Measurements from ENCODE around the gene SETD2.
"Not testable (repeated sequence)": the region's sequence is repeated elsewhere in the genome, so short reads cannot be mapped to it uniquely, and the experiment has no call there.

The SETD2 gene

DNA sequence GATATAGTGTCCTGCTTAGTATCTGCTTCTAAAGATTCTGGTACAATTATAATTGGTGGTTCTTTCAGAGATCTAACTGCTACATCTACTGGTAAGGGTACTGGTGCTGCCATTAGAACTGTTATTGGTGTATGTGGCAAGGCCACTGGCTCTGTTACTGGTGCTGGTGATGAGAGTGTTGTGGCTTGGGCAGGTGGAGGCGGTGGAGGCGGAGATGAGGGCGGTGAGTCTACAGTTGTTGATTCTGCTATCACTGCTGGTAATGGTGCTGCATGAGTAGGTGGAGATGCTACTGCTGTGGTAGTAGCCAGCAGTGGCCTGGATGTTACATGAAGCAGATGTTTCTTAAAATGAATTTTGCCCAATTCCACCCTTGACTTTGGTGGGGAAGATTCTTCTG, 40.1 kb downstream of the SETD2 start:
- TF ChIP-seq EZH2phosphoT487 (IDR thresholded peaks at IDR 0.05; ENCODE audit: low read depth), result no peak
- TF ChIP-seq, protein P1, sequence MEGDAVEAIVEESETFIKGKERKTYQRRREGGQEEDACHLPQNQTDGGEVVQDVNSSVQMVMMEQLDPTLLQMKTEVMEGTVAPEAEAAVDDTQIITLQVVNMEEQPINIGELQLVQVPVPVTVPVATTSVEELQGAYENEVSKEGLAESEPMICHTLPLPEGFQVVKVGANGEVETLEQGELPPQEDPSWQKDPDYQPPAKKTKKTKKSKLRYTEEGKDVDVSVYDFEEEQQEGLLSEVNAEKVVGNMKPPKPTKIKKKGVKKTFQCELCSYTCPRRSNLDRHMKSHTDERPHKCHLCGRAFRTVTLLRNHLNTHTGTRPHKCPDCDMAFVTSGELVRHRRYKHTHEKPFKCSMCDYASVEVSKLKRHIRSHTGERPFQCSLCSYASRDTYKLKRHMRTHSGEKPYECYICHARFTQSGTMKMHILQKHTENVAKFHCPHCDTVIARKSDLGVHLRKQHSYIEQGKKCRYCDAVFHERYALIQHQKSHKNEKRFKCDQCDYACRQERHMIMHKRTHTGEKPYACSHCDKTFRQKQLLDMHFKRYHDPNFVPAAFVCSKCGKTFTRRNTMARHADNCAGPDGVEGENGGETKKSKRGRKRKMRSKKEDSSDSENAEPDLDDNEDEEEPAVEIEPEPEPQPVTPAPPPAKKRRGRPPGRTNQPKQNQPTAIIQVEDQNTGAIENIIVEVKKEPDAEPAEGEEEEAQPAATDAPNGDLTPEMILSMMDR (IDR thresholded peaks at IDR 0.05; ENCODE audit: low read depth, low read length), result no peak
- Histone ChIP-seq H3K36me3 (replicated peaks; ENCODE audit: low read depth, low read length) (peaks cover 56% of the 10 kb centered on the region), H3K79me2 (ENCODE audit: low read length) (peaks cover 46% of the 10 kb centered on the region), H3K4me3 (ENCODE audit: low read length) (no peak overlapping the region), H3K9me3 (ENCODE audit: insufficient read depth, low read length) (no peaks in the 10 kb centered on the region), H2AFZ (ENCODE audit: low read depth, low read length) (no peak overlapping the region), H4K20me1 (ENCODE audit: insufficient read depth, low read length) (peaks cover 39% of the 10 kb centered on the region), H3K4me2 (ENCODE audit: low read length) (no peak overlapping the region), H3K4me1 (ENCODE audit: low read length) (no peaks in the 10 kb centered on the region), H3K27ac (ENCODE audit: low read length) (no peak overlapping the region), H3K9ac (ENCODE audit: low read length) (no peak overlapping the region), H3K27me3 (ENCODE audit: low read depth, low read length) (no peaks in the 10 kb centered on the region)

DNA sequence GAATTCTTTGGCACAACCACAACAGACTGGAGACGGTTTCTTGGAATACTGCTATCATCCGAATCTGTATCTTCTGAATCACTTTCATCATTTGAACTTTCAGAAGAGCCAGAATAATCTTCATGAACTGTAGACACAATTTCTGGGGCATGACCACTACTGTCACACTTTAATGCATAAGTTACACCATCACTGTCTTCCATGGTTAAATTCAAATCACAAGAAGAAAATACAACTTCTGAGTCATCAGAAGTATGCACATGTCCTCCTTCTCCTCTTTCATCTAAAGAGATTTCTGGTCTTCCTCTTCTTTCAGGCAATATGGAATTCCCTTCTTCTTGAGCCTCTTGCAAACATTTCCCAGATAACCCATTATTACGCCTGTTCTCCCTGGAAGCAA, 42.5 kb downstream of the SETD2 start:
- no peak overlapping the region for H2AFZ ChIP-seq (ENCODE audit: low read depth, low read length)
- H3K4me1 ChIP-seq (ENCODE audit: low read length), result no peaks in the 10 kb centered on the region
- no peaks in the 10 kb centered on the region for H3K27me3 ChIP-seq (ENCODE audit: low read depth, low read length)
- TF ChIP-seq, protein P1 (IDR thresholded peaks at IDR 0.05; ENCODE audit: low read depth, low read length), result no peak
- TF ChIP-seq EZH2phosphoT487 (IDR thresholded peaks at IDR 0.05; ENCODE audit: low read depth), result no peak
- no peaks in the 10 kb centered on the region for H3K9me3 ChIP-seq (ENCODE audit: insufficient read depth, low read length)
- H3K79me2 ChIP-seq (ENCODE audit: low read length), result peaks cover 22% of the 10 kb centered on the region
- peaks cover 20% of the 10 kb centered on the region for H4K20me1 ChIP-seq (ENCODE audit: insufficient read depth, low read length)
- no peak overlapping the region for H3K4me3 ChIP-seq (ENCODE audit: low read length)
- no peak overlapping the region for H3K9ac ChIP-seq (ENCODE audit: low read length)
- no peak overlapping the region for H3K4me2 ChIP-seq (ENCODE audit: low read length)
- H3K36me3 ChIP-seq (replicated peaks; ENCODE audit: low read depth, low read length), result peaks cover 59% of the 10 kb centered on the region
- H3K27ac ChIP-seq (ENCODE audit: low read length), result no peak overlapping the region

DNA sequence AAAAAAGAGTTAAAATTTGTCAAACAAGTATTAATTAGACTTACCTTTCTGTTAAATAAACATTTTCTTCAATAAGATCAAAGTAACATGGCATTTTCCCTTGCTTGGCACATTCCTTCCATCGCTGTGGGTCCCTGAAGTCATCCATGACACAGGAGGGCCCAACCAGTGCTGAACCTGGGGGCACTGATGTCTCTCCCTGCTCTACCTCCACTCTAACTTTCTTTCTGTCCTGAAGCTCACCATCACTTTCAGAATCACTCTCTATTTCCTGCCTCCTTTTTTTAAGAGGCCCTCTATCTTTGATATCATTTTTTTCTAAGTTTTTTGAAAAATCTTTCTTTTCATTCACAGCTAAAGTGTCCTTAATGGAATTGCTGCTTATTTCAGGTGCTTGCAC, 43.8 kb downstream of the SETD2 start:
- Histone ChIP-seq H3K4me2 (ENCODE audit: low read length) (no peak overlapping the region), H3K36me3 (replicated peaks; ENCODE audit: low read depth, low read length) (peaks cover 59% of the 10 kb centered on the region), H3K4me1 (ENCODE audit: low read length) (no peaks in the 10 kb centered on the region), H3K4me3 (ENCODE audit: low read length) (no peak overlapping the region), H3K79me2 (ENCODE audit: low read length) (peaks cover 10% of the 10 kb centered on the region), H3K27me3 (ENCODE audit: low read depth, low read length) (no peaks in the 10 kb centered on the region), H4K20me1 (ENCODE audit: insufficient read depth, low read length) (peaks cover 12% of the 10 kb centered on the region; the same call in 1 of the 2 replicates), H3K9me3 (ENCODE audit: insufficient read depth, low read length) (no peaks in the 10 kb centered on the region), H3K27ac (ENCODE audit: low read length) (no peak overlapping the region), H2AFZ (ENCODE audit: low read depth, low read length) (no peak overlapping the region), H3K9ac (ENCODE audit: low read length) (no peak overlapping the region)
- TF ChIP-seq, protein P1 (IDR thresholded peaks at IDR 0.05; ENCODE audit: low read depth, low read length), result no peak
- TF ChIP-seq EZH2phosphoT487 (IDR thresholded peaks at IDR 0.05; ENCODE audit: low read depth), result no peak

DNA sequence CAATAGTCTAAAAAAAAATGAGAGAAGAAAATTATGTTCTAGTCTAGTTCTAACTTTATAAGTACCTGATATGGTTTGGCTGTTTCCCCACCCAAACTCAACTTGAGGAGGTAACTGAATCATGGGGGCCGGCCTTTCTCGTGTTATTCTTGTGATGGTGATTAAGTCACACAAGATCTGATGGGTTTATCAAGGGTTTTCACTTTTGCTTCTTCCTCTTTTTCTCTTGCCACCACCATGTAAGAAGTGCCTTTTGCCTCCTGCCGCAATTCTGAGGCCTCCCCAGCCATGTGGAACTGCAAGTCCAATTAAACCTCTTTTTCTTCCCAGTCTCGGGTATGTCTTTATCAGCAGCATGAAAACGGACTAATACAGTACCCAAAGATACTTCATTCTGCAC, 44.5 kb downstream of the SETD2 start:
- H3K9me3 ChIP-seq (ENCODE audit: insufficient read depth, low read length); H3K4me1 ChIP-seq (ENCODE audit: low read length); H3K4me2 ChIP-seq (ENCODE audit: low read length); H3K4me3 ChIP-seq (ENCODE audit: low read length); H3K9ac ChIP-seq (ENCODE audit: low read length); H3K79me2 ChIP-seq (ENCODE audit: low read length); H3K27ac ChIP-seq (ENCODE audit: low read length); H2AFZ ChIP-seq (ENCODE audit: low read depth, low read length); H3K27me3 ChIP-seq (ENCODE audit: low read depth, low read length): not testable (repeated sequence)
- Histone ChIP-seq H3K36me3 (replicated peaks; ENCODE audit: low read depth, low read length) (peaks cover 60% of the 10 kb centered on the region), H4K20me1 (ENCODE audit: insufficient read depth, low read length) (peaks cover 17% of the 10 kb centered on the region)
